ENCODE measurements around the gene EDA2R. TPM values are rescaled to one million over a fixed set of nuclear protein-coding genes. Genes with fewer than 3 reads are reported as not detected.

The EDA2R gene
- total and polyA plus RNA-seq, 9 of the 15 experiments (the other 6 are each of a cell fraction or from before 2014, with no cell fraction given): 0.03 to 0.08 (median 0.05) TPM; not detected in 5

- TF ChIP-seq, protein P1, sequence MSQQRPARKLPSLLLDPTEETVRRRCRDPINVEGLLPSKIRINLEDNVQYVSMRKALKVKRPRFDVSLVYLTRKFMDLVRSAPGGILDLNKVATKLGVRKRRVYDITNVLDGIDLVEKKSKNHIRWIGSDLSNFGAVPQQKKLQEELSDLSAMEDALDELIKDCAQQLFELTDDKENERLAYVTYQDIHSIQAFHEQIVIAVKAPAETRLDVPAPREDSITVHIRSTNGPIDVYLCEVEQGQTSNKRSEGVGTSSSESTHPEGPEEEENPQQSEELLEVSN (IDR thresholded peaks at IDR 0.05; ENCODE audit: borderline replicate concordance in 1 of 2, extremely low read depth in 1 of 2, insufficient read depth in 1 of 2, insufficient read length in 1 of 2, low read depth in 1 of 2, low read length in 1 of 2, poor library complexity in 1 of 2, severe bottlenecking in 1 of 2): no peak
- TF ChIP-seq KAT8 (IDR thresholded peaks at IDR 0.05; ENCODE audit: low read depth): no peak
- TF ChIP-seq, protein P2, sequence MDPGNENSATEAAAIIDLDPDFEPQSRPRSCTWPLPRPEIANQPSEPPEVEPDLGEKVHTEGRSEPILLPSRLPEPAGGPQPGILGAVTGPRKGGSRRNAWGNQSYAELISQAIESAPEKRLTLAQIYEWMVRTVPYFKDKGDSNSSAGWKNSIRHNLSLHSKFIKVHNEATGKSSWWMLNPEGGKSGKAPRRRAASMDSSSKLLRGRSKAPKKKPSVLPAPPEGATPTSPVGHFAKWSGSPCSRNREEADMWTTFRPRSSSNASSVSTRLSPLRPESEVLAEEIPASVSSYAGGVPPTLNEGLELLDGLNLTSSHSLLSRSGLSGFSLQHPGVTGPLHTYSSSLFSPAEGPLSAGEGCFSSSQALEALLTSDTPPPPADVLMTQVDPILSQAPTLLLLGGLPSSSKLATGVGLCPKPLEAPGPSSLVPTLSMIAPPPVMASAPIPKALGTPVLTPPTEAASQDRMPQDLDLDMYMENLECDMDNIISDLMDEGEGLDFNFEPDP (CRISPR knock-in tag; IDR thresholded peaks at IDR 0.05): no peak
- no peak for TF ChIP-seq ZNF512 (tag; IDR thresholded peaks at IDR 0.05)
- TF ChIP-seq MYBL2 (IDR thresholded peaks at IDR 0.05; ENCODE audit: low read depth): no peak
- no peak for TF ChIP-seq MYBL2 (CRISPR knock-in tag; IDR thresholded peaks at IDR 0.05; ENCODE audit: borderline replicate concordance)
- no peak for TF ChIP-seq ZHX1 (conservative IDR thresholded peaks at IDR 0.05; ENCODE audit: low read length)
- TF ChIP-seq MBD1 (CRISPR knock-in tag; IDR thresholded peaks at IDR 0.05): no peak
Observed at GRCh38 chrX:66633541-66633940, 5.3 kb downstream of the EDA2R start (continued).
